ENCODE measurements around the gene SNTA1. TPM values are rescaled to one million over a fixed set of nuclear protein-coding genes. Genes with fewer than 3 reads are reported as not detected.

The SNTA1 gene
- total RNA-seq, 4 donors from 2014 or later = 26.8 to 54.6 (median 51.9) TPM

DNA sequence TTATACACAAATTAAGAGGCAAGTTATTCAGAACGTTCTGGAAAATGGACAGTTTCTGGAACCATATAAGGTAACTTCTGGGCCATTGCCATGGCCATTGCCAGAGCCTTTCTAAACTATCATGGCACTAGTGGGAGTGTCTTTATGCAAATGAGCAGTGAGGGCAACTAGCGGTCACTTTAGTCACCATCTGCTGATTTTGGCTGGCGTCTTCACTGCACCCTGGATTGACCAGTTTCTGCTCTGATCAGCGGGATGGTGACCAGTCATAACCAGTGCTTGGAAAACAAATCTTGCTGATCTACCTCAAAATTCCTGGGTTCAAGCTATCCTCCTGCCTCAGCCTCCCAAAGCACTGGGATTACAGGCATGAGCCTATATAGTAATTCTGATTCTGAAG is 7.3 kb upstream of the SNTA1 start:
- ATAC-seq = no peak
- Histone ChIP-seq H3K27me3 (no peaks in the 10 kb centered on the region), H3K27ac (no peak overlapping the region), H3K9me3 (no peaks in the 10 kb centered on the region), H3K4me3 (no peak overlapping the region), H3K4me1 (no peaks in the 10 kb centered on the region), H3K36me3 (no peaks in the 10 kb centered on the region)
- TF ChIP-seq CTCF (IDR thresholded peaks at IDR 0.05) = no peak
- no peak for TF ChIP-seq POLR2A (IDR thresholded peaks at IDR 0.05)
- TF ChIP-seq EP300 (IDR thresholded peaks at IDR 0.05) = no peak
- TF ChIP-seq POLR2AphosphoS5 (IDR thresholded peaks at IDR 0.05) = no peak
- 44% methylated on average over 4 of the region's 4 CpGs; no CpG with 5 or more reads in 1 of the 2 donors for WGBS, 2 donors (ENCODE audit: low coverage in 1 of 2)

DNA sequence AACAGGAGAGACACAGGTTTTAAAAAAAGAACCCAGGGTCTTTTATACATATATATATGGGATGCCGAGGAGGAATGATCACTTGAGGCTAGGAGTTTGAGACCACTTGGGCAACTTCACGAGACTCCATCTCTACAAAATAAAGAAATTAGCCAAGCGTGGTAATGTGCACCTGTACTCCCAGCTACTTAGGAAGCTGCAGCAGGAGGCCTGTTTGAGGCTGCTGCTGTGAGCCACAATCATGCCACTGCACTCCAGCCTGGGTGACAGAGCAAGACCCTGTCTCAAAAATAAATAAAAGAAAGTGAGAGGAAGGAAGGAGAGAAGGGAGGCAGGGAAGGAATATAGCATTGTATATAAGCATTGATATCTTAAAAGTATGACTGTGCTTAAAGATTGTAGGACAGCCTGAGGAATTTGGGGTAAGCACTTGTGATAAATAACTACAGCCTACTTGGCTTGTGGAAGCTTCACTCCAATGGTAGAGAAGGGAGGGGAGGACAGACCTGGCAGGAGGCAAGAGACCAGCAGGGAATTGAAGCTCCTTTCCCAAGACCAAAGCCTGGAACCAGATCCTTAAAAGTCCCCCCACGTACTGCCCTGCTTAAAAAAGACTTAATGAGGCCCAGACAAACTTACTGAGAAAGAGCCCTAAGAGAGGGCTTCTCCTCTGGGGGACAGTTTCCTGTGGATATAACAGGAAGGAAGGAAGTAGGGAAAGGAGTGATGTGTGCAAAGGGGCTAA is 2.5 kb upstream of the SNTA1 start:
- TF ChIP-seq CTCF (IDR thresholded peaks at IDR 0.05) = no peak
- no peak for TF ChIP-seq POLR2AphosphoS5 (IDR thresholded peaks at IDR 0.05)
- no peak for TF ChIP-seq EP300 (IDR thresholded peaks at IDR 0.05)
- no peak for TF ChIP-seq POLR2A (IDR thresholded peaks at IDR 0.05)
- WGBS, 2 donors (ENCODE audit: low coverage in 1 of 2) = 76 to 89% methylated on average over 4 of the region's 4 CpGs
- Histone ChIP-seq H3K27me3 (no peaks in the 10 kb centered on the region), H3K4me1 (peaks cover 0 to 30% (median 9%) of the 10 kb centered on the region in 3 donors), H3K36me3 (no peaks in the 10 kb centered on the region), H3K27ac (no peak overlapping the region), H3K4me3 (no peak overlapping the region), H3K9me3 (no peaks in the 10 kb centered on the region)
- ATAC-seq = no peak

DNA sequence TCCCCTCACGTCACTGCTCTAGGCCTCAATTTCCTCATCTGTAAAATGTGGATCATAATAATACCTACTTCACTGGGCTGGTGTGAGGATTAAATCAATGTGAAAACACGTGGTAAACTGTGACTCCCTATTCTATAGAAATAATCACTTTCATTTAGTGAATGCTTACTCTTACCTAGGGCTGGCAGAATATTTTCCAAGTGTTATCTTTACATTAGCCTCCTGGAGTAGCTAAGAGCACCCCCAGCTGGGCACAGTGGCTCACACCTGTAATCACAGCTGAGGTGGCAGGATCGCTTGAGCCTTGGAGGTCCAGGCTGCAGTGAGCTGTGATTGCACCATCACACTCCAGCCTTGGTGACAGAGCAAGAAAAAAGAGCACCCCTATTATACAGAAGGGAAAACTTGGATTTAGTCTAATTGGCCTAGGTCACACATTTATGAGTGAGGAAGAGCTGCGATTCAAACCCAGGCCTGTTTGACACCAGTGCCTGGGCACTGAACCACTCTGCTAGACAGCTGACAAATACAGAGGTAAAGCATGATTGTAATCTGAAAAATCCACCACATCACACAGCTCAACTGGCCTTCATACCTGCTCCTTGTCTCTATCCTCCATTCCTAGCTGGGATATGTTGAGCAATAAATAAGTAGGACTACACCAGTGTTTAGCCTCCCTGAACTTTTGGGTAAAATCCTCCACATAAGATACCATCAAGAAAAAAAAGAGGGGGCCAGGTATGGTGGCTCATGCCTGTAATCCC is 1.4 kb upstream of the SNTA1 start:
- H3K27ac ChIP-seq = peak overlapping the region in 3 of 4 donors; percentile 88 to 91 (median 89)
- H3K4me1 ChIP-seq = peaks cover 0 to 38% (median 9%) of the 10 kb centered on the region in 3 donors
- no peaks in the 10 kb centered on the region for H3K36me3 ChIP-seq
- 36 to 47% methylated on average over 3 to 4 of the region's 4 CpGs for WGBS, 2 donors (ENCODE audit: low coverage in 1 of 2)
- no peaks in the 10 kb centered on the region for H3K9me3 ChIP-seq
- no peak for ATAC-seq
- TF ChIP-seq CTCF (IDR thresholded peaks at IDR 0.05) = peak in 1 of 4 experiments; percentile 15
- no peak for TF ChIP-seq EP300 (IDR thresholded peaks at IDR 0.05)
- no peak for TF ChIP-seq POLR2A (IDR thresholded peaks at IDR 0.05)
- H3K4me3 ChIP-seq = peak overlapping the region in 1 of 2 donors; percentile 90
- no peaks in the 10 kb centered on the region for H3K27me3 ChIP-seq

DNA sequence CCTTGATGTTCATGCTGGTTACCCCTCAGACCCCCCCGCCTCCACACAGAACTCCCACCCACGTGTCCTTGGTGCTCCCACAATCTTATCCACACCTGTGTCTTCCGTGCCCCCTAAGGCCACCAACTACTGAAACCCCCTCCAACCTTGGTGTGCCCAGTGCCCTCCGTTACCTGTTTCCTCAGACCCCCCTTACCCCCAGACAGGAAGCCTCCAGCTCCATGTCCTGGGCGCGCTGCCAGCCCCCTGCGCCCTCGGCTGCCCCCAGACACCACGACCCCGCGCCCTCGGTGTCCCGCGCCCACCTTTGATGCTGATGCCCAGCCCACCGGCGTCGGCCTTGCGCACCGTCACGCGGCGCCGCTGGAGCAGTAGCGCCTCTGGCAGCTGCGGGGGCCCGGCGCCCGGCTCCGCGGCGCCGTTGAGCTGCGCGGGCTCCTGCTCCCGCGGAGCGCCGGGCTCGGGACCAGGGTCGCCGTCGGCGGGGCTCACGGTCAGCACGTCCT is 504 bp downstream of the SNTA1 start:
- H3K9me3 ChIP-seq = no peaks in the 10 kb centered on the region
- peaks cover 0 to 8% of the 10 kb centered on the region in 2 donors for H3K36me3 ChIP-seq
- peak overlapping the region in 3 of 4 donors; percentile 88 to 91 (median 89) for H3K27ac ChIP-seq
- TF ChIP-seq POLR2A (IDR thresholded peaks at IDR 0.05) (no peak), CTCF (IDR thresholded peaks at IDR 0.05) (no peak), EP300 (IDR thresholded peaks at IDR 0.05) (no peak), POLR2AphosphoS5 (IDR thresholded peaks at IDR 0.05) (no peak)
- H3K4me1 ChIP-seq = peaks cover 0 to 45% (median 9%) of the 10 kb centered on the region in 3 donors
- H3K27me3 ChIP-seq = no peaks in the 10 kb centered on the region
- ATAC-seq = peak; percentile 41
- H3K4me3 ChIP-seq = peak overlapping the region; percentile 53 to 90
- WGBS, 2 donors (ENCODE audit: low coverage in 1 of 2) = 0 to 19% methylated on average over 2 to 3 of the region's 45 CpGs
